Activated naive CD8-positive, alpha-beta T cell treated with anti-CD3 and anti-CD28 coated beads, Interleukin-2, amount 10 ng/mL, durations not matched to agents 7 days and 5 days (primary cell): Measurements from ENCODE around the gene METTL13. TPM values are rescaled to one million over a fixed set of nuclear protein-coding genes. Genes with fewer than 3 reads are reported as not detected.
A peak's percentile ranks its signal among the peaks of the same experiment; 100 is the strongest.

Experiments
- ATAC-seq: fragments of 150-1000 bp; cut with Tn5 transposase; one replicate; pipeline ENCODE4 v1.10.0; 2021; ENCODE audit warnings: low read depth, moderate library complexity
- POLR2A ChIA-PET: fragments of 350-600 bp; sonication (Branson Sonifier 250); formaldehyde crosslinking; loops from one replicate; lab custom pipeline; 2021; ENCODE audit warnings: antibody characterized with exemption; lab: Charles Lee
- DNase-seq: peaks from one replicate; pipeline ENCODE4 v3.0.0; 2021
- H3K27ac Mint-ChIP-seq: one replicate; pipeline ENCODE4 v1.8.0; 2022; ENCODE audit warnings: mild to moderate bottlenecking, mixed read lengths
- H3K27me3 Mint-ChIP-seq: one replicate; pipeline ENCODE4 v1.8.0; 2022; ENCODE audit warnings: mild to moderate bottlenecking, moderate library complexity, mixed read lengths
- H3K36me3 Mint-ChIP-seq: one replicate; pipeline ENCODE4 v1.8.0; 2021; ENCODE audit warnings: mild to moderate bottlenecking, mixed read lengths
- H3K4me1 Mint-ChIP-seq: one replicate; pipeline ENCODE4 v1.8.0; 2021; ENCODE audit warnings: mixed read lengths
- H3K4me3 Mint-ChIP-seq: one replicate; pipeline ENCODE4 v1.8.0; 2022; ENCODE audit warnings: mild to moderate bottlenecking, moderate library complexity, mixed read lengths
- H3K9me3 Mint-ChIP-seq: one replicate; pipeline ENCODE4 v1.8.0; 2021; ENCODE audit warnings: mixed read lengths
- total RNA-seq, 2 experiments: library from RNA; stranded (reverse); gene quantifications; one replicate each; pipeline ENCODE4 v1.2.3, GENCODE V29; 2021

Gene METTL13
- total RNA-seq, 2 experiments from 2014 or later = 36.9 to 38.7 TPM

DNA sequence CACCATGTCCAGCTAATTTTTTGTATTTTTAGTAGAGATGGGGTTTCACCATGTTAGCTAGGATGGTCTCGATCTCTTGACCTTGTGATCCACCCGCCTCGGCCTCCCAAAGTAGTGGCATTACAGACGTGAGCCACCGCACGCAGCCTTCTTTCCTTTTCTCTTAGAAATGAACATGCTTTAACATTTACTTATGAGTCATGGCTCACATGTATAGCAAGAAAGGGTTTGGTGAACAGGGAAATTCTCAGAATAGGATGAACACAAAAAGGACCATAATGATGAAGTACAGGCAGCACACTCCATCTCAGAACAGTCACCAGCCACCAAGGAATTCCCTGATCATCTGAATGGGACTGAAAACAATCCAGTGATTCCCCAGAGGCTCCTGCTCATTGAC lies 30.2 kb upstream of the METTL13 start:
- Mint-ChIP-seq H3K9me3 (no peaks in the 10 kb centered on the region), H3K4me1 (no peaks in the 10 kb centered on the region), H3K36me3 (no peaks in the 10 kb centered on the region), H3K27me3 (no peaks in the 10 kb centered on the region), H3K4me3 (no peak overlapping the region), H3K27ac (no peak overlapping the region)
- ATAC-seq = no peak
- POLR2A ChIA-PET = no interaction called here
- DNase-seq = no peak

DNA sequence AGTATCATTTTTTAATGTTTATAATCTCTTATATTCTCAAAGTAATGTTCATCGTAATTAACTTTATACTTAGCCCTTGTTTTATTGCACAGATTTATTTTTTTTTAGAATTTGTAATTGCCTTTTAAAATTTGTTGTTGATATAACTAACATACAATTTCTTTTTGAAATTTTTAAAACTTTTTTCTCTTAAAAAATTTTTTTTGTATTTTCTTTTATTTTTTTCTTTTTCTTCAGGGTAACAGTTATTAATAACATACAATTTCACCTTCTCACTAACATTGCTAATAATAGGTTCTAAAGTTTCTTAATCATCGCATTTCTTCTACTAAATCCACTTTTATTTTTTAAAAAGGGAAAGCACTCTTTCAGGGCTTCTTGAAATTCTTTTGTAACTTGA lies 28.3 kb upstream of the METTL13 start:
- Mint-ChIP-seq H3K9me3 (no peaks in the 10 kb centered on the region), H3K4me3 (no peak overlapping the region), H3K36me3 (no peaks in the 10 kb centered on the region), H3K27me3 (peaks cover 9% of the 10 kb centered on the region), H3K4me1 (no peaks in the 10 kb centered on the region), H3K27ac (no peak overlapping the region)
- POLR2A ChIA-PET = no interaction called here
- ATAC-seq (no peak), DNase-seq (no peak)

DNA sequence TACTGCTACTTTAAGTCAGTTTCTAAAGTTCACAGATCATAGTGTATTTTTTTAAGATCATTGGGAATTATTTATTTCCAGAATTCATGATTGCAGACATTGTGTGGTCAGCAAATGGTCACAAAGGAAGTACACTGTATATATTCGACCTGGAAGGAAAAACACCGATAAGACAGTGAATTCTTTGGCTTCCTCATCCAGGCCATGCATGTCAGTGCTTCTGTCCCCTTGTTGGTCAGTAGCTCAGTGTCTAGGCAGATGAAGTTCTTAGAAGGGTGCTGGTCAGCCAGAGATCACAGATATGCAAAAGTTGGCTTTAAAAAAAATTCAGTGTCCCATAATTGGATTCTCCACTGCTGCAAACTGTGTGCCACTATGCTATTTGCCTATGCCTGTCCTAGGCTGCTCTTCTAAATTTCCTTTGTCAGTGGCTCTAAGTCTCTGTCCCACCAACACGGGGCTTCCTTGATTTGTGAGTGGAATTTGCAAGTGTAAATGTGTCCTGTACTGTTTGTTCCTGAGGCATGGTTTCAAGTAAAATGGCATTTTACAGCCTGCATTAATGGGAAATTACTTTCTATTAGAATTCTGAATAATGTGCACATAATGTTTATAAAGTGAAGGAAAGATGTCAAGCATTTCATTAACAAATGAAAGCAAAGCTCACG lies 27.6 kb upstream of the METTL13 start:
- DNase-seq = no peak
- Mint-ChIP-seq H3K36me3 (no peaks in the 10 kb centered on the region), H3K4me1 (no peaks in the 10 kb centered on the region), H3K9me3 (no peaks in the 10 kb centered on the region), H3K4me3 (no peak overlapping the region), H3K27ac (no peak overlapping the region), H3K27me3 (peaks cover 9% of the 10 kb centered on the region)
- no peak for ATAC-seq
- POLR2A ChIA-PET = no interaction called here

DNA sequence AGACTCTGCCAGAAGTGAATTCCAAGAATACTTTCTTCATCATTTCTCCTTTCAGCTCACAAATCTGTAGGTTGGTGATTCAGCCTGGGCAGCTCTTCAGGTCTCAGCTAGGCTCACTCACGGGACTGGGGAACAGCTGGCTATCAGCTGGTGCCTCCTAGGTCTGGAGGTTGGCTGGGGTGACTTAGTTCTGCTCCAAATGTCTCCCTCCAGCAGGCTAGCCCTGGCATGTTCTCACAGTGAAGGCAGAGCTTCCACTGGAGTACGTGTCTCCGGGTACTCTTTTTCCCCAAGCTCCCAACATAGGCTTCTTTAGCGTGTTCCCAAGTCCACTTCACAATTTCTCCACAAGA lies 27.1 kb upstream of the METTL13 start:
- peaks cover 9% of the 10 kb centered on the region for H3K27me3 Mint-ChIP-seq
- H3K36me3 Mint-ChIP-seq = no peaks in the 10 kb centered on the region
- ATAC-seq = no peak
- H3K27ac Mint-ChIP-seq = no peak overlapping the region
- H3K4me3 Mint-ChIP-seq = no peak overlapping the region
- H3K9me3 Mint-ChIP-seq = no peaks in the 10 kb centered on the region
- POLR2A ChIA-PET = no interaction called here
- H3K4me1 Mint-ChIP-seq = no peaks in the 10 kb centered on the region
- no peak for DNase-seq

DNA sequence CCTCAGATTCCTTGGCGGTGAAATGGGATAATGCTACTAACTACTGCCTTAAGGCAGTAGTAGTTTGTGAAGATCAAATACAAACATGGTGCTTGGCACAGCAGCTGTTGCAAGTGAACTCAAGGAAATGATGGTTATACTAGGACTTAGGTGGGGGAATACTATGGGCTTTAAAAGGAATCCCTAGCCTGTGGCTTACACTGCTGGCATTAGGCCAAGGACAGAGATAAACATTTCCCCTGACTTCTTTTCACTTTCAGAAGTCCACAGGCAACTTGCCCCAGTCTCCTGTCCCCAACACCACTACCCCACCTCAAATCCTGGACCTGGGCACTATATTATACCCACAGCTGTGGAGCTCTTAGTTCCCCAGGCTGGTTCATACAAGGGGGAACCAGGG lies 26.5 kb upstream of the METTL13 start:
- no peaks in the 10 kb centered on the region for H3K36me3 Mint-ChIP-seq
- no peak overlapping the region for H3K27ac Mint-ChIP-seq
- peaks cover 9% of the 10 kb centered on the region for H3K27me3 Mint-ChIP-seq
- no peaks in the 10 kb centered on the region for H3K9me3 Mint-ChIP-seq
- POLR2A ChIA-PET = no interaction called here
- ATAC-seq (no peak), DNase-seq (no peak)
- no peak overlapping the region for H3K4me3 Mint-ChIP-seq
- H3K4me1 Mint-ChIP-seq = no peaks in the 10 kb centered on the region

DNA sequence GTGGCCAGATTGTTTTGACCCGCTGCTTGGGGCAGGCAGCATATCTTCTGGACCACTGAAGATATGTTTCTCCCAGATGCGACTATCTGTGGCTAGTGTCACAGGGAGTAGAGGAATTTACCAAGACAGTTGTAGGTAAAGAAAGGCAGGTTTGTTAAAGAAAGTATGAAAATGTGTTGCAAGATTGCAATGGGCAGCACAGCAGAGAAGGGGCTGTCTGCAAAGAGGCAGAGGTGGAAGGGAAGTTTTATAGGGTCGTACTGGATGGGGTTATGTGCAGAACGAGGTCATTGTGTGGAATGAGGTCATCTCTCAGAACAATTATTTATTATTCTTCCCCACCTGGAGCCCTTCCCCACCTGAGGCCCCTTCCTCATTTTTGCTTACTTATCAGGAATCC lies 24.6 kb upstream of the METTL13 start:
- no peaks in the 10 kb centered on the region for H3K36me3 Mint-ChIP-seq
- DNase-seq (no peak), ATAC-seq (no peak)
- no peak overlapping the region for H3K4me3 Mint-ChIP-seq
- POLR2A ChIA-PET = interaction anchor here (1.0 kb wide), 1 partner anchor 15 kb away, joined by 4 read pairs; the partner anchor contains the start of gene VAMP4
- peaks cover 9% of the 10 kb centered on the region for H3K27me3 Mint-ChIP-seq
- no peaks in the 10 kb centered on the region for H3K9me3 Mint-ChIP-seq
- no peaks in the 10 kb centered on the region for H3K4me1 Mint-ChIP-seq
- no peak overlapping the region for H3K27ac Mint-ChIP-seq

DNA sequence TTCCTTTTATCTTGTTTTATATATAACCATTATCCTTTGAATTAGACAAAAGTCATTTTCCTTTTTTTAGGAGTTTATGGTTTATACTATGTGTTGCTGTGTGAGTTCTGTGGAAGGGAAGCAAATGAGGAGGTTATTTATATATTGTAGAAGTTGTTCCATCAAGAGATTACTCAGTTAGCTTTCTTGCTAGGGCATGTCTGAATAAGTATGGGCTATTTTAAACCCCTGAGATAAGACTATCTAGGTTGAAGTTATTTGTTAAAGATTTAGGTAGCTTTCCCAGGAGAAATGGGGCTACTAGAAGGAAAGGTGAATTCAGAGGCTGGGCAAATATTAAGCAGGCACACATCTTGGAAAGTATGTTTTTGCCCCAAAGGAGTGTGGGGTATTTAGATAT lies 23.4 kb upstream of the METTL13 start:
- no peak for DNase-seq
- POLR2A ChIA-PET = no interaction called here
- no peaks in the 10 kb centered on the region for H3K36me3 Mint-ChIP-seq
- no peaks in the 10 kb centered on the region for H3K9me3 Mint-ChIP-seq
- peaks cover 9% of the 10 kb centered on the region for H3K27me3 Mint-ChIP-seq
- no peak overlapping the region for H3K27ac Mint-ChIP-seq
- H3K4me3 Mint-ChIP-seq = no peak overlapping the region
- ATAC-seq = no peak
- no peaks in the 10 kb centered on the region for H3K4me1 Mint-ChIP-seq

DNA sequence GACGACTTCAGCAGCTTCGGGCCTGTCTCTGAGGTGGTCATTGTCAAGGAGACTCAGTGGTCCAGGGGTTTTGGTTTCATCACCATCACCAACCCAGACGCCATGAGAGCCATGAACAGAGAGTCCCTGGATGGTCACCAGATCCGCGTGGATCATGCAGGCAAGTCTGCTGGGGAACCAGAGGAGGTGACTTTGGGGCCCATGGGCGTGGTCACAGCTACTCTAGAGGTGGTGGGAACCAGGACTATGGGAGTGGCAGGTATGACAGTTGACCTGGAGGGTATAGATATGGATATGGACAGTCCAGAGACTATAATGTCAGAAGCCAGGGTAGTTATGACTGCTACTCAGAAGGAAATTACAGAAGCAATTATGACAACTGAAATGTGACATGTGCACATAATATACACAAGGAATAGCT lies 19.3 kb upstream of the METTL13 start:
- POLR2A ChIA-PET = interaction anchor here (1.5 kb wide), 1 partner anchor 19 kb away, joined by 5 read pairs; no protein-coding TSS in a partner anchor
- Mint-ChIP-seq H3K36me3 (no peaks in the 10 kb centered on the region), H3K9me3 (no peaks in the 10 kb centered on the region), H3K4me3 (no peak overlapping the region), H3K27ac (no peak overlapping the region), H3K4me1 (no peaks in the 10 kb centered on the region), H3K27me3 (peaks cover 15% of the 10 kb centered on the region)
- DNase-seq (no peak), ATAC-seq (no peak)

DNA sequence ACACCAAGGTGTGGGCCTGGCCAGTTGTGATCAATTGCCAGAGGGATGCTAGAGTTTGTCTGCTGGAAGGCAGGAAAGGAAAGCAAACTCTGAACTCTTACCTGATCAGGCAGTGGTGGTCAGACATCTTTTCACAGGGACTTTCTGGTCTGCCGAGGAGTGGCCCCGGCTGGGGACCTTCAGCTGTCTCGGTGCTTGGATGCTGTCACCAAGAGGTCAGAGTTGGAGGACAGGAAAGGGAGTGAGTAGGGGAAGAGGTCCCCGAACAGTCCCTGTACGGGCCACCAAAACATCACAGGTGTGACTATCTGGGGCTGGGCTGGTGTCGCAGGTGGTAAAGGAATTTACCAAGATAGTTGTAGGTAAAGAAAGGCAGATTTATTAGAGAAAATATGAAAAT lies 17.7 kb upstream of the METTL13 start:
- Mint-ChIP-seq H3K27me3 (peaks cover 7% of the 10 kb centered on the region), H3K9me3 (no peaks in the 10 kb centered on the region), H3K36me3 (no peaks in the 10 kb centered on the region), H3K27ac (no peak overlapping the region), H3K4me3 (no peak overlapping the region), H3K4me1 (no peaks in the 10 kb centered on the region)
- no peak for DNase-seq
- POLR2A ChIA-PET = no interaction called here
- no peak for ATAC-seq

DNA sequence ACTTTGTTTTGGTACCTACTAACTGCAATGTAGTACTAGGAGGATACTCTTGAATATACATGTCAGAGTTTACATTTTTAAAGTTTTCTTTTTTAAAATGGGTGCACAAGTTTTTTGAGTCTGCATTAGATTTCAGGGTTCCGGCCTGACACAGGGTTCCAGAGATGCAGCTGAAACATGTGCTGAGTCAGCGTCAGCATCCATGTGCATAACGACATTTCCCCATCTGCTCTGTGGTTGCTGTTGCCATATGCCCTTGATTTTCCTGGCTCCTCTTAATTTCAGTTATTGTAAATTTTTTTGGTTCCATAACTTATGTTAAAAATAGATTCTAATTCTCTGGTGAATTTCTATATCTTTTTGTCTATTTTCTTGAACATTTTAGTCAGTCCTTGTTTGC lies 12.3 kb upstream of the METTL13 start:
- no peak overlapping the region for H3K27ac Mint-ChIP-seq

DNA sequence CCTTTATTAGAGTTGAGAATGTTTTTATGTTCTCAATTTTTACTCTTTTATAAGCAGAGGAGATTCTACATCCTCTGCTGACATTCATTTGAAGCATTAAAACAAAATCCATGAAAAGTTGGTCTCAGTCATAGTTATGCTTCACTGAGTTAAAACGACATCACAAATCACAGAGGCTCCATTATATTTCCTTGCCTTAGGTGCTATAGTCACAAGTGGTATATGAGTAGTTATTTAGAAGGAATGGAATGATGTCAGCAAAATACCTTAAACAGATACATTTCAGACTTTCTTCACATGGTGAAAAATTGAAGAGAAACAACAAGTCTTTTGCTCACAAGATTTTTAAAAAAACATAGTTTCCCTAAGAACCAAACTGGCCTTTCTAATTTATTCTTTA lies 11.7 kb upstream of the METTL13 start:
- DNase-seq (no peak), ATAC-seq (no peak)
- Mint-ChIP-seq H3K9me3 (no peaks in the 10 kb centered on the region), H3K4me1 (no peaks in the 10 kb centered on the region), H3K27ac (no peak overlapping the region), H3K4me3 (no peak overlapping the region), H3K36me3 (no peaks in the 10 kb centered on the region), H3K27me3 (peaks cover 23% of the 10 kb centered on the region)
- POLR2A ChIA-PET = no interaction called here

More for the DNA sequence above, 12.3 kb upstream of the METTL13 start:
- POLR2A ChIA-PET = no interaction called here
- Mint-ChIP-seq H3K9me3 (no peaks in the 10 kb centered on the region), H3K27me3 (peaks cover 22% of the 10 kb centered on the region), H3K36me3 (no peaks in the 10 kb centered on the region), H3K4me3 (no peak overlapping the region), H3K4me1 (no peaks in the 10 kb centered on the region)
- DNase-seq (no peak), ATAC-seq (no peak)

DNA sequence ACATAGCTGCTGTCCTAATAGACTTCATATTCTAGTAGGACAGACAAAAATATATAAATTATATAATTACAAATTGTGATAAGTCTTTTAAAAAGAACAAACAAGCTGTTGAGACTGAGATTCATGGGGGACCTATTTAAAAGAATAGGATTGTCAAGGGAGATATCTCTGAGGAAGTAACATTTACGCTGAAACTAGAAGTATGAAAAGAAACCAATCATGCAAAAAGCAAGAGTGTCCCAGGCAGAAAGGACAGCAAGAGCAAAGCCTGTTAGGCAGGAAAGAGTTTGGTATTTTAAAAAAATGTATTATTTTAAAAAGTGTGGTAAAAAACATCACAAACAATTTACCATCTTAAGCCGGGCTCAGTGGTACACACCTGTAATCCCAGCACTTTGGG lies 9.1 kb upstream of the METTL13 start:
- POLR2A ChIA-PET = no interaction called here
- Mint-ChIP-seq H3K27ac (no peak overlapping the region), H3K27me3 (peaks cover 32% of the 10 kb centered on the region), H3K9me3 (no peaks in the 10 kb centered on the region), H3K4me1 (peaks cover under 1% of the 10 kb centered on the region), H3K36me3 (no peaks in the 10 kb centered on the region), H3K4me3 (no peak overlapping the region)
- ATAC-seq = no peak
- no peak for DNase-seq

DNA sequence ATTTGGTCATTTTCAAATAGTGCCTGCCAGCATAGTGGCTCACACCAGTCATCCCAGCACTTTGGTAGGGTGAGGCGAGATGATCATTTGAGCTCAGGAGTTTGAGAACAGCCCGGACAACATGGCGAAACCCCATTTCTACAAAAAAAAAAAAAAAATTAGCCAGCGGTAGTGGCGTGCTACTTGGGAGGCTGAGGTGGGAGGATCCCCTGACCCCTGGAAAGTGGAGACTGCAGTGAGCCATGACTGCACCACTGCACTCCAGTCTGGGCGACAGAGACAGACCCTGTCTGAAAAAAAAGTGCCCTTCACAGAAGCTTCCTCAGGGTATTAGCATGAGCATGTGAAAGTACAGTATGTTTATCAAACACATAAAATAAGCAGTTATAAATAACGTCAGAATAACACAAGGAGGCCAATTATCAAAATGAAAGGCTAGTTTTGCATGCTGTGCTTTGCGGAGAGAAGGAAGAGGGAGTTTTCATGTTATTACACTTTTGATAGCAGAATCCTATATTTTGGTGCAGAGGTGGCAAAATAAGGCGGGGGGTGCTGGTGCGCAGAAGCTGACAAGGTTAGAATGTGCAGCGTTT lies 781 bp upstream of the METTL13 start:
- DNase-seq (peak; percentile 30), ATAC-seq (no peak)
- Mint-ChIP-seq H3K36me3 (peaks cover 16% of the 10 kb centered on the region), H3K4me3 (peak overlapping the region; percentile 100), H3K27me3 (peaks cover 4% of the 10 kb centered on the region), H3K4me1 (peaks cover 35% of the 10 kb centered on the region), H3K27ac (peak overlapping the region; percentile 97), H3K9me3 (no peaks in the 10 kb centered on the region)
- POLR2A ChIA-PET = interaction anchor here (1.1 to 3.1 kb wide), 4 partner anchors 38 to 61 kb away, joined by 4 to 46 read pairs (median 4); partner anchors contain the start of genes DNM3 and VAMP4

DNA sequence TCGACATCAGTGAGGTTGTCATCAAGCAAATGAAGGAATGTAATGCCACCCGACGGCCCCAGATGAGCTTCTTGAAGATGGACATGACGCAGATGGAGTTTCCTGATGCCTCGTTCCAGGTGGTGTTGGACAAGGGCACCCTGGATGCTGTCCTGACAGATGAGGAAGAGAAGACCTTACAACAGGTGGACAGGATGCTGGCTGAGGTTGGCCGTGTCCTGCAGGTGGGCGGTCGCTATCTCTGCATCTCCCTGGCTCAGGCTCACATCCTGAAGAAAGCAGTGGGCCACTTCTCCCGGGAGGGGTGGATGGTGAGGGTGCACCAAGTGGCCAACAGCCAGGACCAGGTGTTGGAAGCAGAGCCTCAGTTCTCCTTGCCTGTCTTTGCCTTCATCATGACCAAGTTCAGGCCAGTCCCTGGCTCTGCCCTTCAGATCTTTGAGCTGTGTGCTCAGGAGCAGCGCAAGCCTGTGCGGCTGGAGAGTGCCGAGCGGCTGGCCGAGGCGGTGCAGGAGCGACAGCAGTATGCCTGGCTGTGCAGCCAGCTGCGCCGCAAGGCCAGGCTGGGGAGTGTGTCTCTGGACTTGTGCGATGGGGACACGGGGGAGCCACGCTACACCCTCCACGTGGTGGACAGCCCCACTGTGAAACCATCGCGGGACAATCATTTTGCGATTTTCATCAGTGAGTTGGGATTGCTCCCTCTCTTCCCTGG lies 2.5 kb downstream of the METTL13 start:
- H3K4me1 Mint-ChIP-seq = peaks cover 41% of the 10 kb centered on the region
- POLR2A ChIA-PET = interaction anchor here (2.5 kb wide), 1 partner anchor 42 kb away, joined by 16 read pairs; the partner anchor contains the start of gene VAMP4
- H3K36me3 Mint-ChIP-seq = peaks cover 37% of the 10 kb centered on the region
- H3K9me3 Mint-ChIP-seq = no peaks in the 10 kb centered on the region
- peak overlapping the region; percentile 86 for H3K27ac Mint-ChIP-seq
- no peaks in the 10 kb centered on the region for H3K27me3 Mint-ChIP-seq
- DNase-seq (no peak), ATAC-seq (no peak)
- H3K4me3 Mint-ChIP-seq = peak overlapping the region; percentile 100
